GM13976 (cell line): Measurements from ENCODE around the gene MOB3A.

Experiments used
- DNase-seq: peaks from one replicate; pipeline ENCODE4 v3.0.0; 2012; ENCODE audit warnings: low spot score
- in situ Hi-C: fragments of 300-500 bp; cut with MboI; formaldehyde crosslinking; loops from one replicate; pipeline ENCODE4 v1.12.0; 2022; ENCODE audit warnings: low sequenced_read_pairs, mixed read lengths, inconsistent platforms; ENCODE audit not compliant: unreplicated experiment
- TF ChIP-seq, protein P1 (sequence below): IDR thresholded peaks from 2 replicates; pipeline ENCODE4 v1.5.1; 2012; ENCODE audit warnings: borderline replicate concordance, mild to moderate bottlenecking; ENCODE audit not compliant: insufficient read depth; ENCODE audit errors: extremely low read depth, missing control alignments, control extremely low read depth

The MOB3A gene

DNA sequence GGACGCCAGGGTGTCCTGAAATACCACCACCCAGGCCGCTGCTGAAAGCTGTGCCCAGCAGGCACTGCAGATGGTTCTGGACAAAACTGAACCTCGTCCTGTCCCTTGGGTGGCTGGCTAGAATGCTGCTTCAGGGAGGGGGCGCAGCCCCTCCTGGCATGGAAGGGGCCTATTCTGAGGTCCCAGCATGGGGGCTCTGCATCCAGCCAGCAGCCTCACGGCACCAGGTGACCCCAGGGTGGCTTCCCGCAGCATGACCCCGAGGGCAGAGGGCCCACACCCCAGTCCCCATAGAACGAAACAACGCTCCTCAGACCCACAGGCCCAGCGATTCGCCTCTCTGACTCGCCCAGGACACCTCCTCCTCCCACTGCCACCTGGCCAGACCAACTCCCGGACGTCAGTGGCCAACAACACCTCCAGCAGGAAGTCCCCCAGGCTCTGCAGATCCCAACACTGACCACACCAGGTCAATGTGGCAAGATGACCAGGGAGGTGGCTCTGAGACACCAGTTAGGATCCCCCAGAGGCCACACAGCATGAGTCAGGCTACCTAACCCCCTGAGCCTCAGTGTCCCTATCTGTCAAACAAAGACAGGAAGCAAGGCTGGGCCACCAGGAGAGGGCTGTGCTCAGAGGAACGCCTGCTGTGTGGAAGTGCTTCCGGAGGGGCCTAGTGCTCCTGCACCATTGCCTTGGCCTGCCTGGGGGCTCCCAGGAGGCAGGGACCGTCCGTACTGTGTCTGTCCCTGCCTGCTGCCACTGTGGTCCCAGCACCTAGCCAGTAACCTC, 51.2 kb downstream of the MOB3A start:
- TF ChIP-seq, protein P1, sequence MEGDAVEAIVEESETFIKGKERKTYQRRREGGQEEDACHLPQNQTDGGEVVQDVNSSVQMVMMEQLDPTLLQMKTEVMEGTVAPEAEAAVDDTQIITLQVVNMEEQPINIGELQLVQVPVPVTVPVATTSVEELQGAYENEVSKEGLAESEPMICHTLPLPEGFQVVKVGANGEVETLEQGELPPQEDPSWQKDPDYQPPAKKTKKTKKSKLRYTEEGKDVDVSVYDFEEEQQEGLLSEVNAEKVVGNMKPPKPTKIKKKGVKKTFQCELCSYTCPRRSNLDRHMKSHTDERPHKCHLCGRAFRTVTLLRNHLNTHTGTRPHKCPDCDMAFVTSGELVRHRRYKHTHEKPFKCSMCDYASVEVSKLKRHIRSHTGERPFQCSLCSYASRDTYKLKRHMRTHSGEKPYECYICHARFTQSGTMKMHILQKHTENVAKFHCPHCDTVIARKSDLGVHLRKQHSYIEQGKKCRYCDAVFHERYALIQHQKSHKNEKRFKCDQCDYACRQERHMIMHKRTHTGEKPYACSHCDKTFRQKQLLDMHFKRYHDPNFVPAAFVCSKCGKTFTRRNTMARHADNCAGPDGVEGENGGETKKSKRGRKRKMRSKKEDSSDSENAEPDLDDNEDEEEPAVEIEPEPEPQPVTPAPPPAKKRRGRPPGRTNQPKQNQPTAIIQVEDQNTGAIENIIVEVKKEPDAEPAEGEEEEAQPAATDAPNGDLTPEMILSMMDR, result no peak
- in situ Hi-C loops, result no loop called here
- DNase-seq, result no peak

DNA sequence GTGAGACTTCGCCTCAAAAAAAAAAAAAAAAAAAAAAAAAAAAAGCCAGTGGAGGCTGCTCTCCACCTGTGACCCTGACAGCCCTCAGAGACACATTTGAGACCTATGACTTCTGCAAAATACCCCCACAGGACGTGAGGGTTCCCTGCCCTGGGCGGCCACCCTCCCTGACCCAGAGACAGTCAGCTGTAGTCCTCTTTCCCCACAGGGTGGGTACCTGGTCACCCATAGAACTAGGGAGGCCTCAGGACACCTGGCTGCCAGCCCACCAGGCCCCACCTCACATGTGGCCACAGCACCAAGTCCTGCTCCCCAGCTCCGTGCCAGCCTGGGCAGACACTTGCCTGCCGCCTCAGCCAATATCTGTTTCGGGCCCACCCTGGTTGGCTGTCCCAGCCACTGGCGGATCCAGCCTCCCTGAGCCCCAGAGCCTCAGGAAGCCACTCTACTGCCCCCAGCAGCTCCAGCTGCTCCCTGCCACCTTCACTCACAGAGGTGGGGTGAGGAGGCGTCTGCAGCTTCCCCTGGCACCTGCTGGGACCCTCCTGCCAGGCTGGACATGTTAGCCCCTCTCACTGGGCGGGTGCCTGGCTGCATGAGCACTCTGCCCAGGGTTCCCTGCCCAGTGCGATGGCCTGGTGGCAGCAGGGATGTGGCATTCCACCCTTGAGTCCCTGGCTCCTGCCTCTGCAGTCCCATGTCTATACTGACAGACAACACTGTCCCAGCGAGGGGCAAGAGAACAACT, 52.0 kb downstream of the MOB3A start:
- in situ Hi-C loops, result no loop called here
- TF ChIP-seq, protein P1, result no peak
- no peak for DNase-seq

DNA sequence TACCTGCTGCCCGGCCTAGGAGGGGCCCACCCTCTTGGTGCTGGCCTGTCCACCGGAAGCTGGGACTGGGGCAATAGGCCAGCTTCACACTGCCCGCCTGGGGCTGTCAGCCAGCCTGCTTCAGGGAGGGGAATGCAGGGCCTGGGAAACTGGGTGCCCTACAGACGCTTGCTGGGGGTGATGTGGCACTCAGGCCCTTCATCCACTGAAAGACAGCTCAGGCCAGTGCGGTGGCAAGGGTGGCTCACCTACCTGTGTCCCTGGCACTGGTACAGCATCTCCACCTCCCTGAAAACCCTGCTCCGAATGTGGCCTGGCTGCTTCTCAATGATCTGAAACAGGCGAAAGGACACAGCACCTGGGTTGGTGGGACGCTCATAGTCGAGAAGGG, 52.9 kb downstream of the MOB3A start:
- no peak for DNase-seq
- in situ Hi-C loops, result no loop called here
- TF ChIP-seq, protein P1, result no peak

DNA sequence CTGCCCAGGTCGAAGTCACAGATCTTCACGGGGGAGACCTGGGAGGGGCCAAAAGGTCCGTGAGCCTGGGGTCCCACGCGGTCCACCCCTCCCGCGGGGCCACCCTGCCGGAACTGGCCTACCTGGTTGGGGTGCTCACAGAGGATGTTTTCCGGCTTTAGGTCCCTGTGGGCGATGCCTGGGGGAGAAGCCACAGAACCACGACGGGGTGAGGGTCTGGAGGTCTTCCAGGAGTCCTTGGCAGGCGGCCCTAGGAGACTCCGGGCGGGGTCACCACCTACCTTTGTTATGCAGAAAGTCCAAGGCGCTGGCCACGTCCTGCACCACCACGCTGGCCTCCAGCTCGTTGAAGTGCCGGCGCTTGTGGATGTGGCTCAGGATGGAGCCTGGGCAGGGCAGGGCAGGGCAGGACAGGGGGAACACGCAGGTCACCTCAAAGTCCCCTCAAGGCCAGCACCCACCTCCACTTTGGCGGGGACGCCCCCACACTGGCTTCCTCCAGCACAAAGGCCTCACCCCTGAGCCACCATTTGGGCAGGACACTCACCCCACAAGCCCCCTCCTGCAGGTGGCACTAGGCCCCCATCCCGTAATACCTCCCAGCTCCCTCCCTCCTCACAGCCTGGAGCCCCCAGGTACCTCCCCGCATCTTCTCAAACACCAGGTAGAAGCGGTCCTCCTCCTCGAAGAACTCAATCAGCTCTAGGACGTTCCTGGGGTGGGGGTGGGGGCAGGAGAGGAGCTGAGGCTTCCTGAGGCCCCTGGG, 53.5 kb downstream of the MOB3A start:
- in situ Hi-C loops, result no loop called here
- DNase-seq, result no peak
- TF ChIP-seq, protein P1, result peak; percentile 12

DNA sequence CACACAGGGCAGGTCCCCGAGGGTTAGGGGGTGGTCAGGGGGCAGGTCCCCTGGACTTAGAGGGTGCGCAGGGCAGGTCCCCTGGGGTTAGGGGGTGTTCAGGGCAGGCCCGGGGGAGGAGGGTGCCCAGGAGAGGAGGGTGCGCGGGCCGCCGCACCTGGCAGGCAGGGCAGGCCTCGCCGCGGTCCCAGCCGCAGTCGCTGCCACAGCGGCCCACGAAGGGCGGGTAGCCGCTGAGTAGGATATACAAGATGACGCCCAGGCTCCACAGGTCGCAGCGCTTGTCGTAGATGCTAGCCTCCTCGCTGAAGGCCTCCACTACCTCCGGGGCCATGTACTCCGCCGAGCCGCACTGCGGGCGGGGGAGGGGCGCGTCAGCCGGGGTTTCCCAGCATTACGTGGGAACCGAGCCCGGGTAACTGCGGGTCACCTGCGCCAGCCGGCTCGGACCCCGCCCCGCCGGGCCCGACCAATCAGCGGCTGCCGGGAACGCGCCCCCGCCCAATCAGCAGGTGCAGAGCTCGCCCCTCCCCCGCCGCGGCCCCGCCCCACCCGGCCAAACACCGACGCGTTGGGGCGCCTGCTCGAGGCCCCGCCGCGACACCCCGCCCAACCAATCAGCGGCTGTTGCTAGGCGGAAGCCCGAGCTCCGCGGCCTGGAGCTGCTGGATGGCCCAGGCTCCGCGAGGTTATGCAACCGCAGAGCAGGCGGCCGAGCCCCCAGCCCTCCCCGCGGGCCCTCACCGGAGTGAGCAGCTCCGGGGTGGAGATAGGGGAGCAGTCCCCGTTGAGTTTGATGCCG, 54.2 kb downstream of the MOB3A start:
- in situ Hi-C loops, result no loop called here
- TF ChIP-seq, protein P1, result no peak
- DNase-seq, result peak; percentile 100

DNA sequence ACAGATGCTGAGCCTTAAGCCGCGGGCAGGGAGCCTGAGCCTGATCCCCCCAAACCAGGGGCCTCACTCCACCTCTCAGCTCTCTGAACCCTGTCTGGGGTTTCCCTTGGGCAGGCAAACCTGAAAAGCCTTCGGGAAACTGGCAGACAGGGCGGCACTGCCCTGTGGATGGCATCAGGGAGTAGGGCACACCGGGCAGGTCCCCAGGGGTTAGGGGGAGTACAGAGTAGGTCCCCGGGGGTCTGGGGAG, 54.8 kb downstream of the MOB3A start:
- in situ Hi-C loops, result no loop called here
- TF ChIP-seq, protein P1, result no peak
- DNase-seq, result no peak
